Parathyroid adenoma (tissue), 2 donors: Measurements from ENCODE around the gene SLC4A11.

ENCODE experiments used
- H2AFZ ChIP-seq: fragments of 300-600 bp; sonication (generic); one replicate; pipeline ENCODE4 v1.7.0; 2017; ENCODE audit warnings: antibody characterized with exemption, mild to moderate bottlenecking
- H3K27ac ChIP-seq: fragments of 300-600 bp; sonication (generic); one replicate; pipeline ENCODE4 v1.7.0; 2017
- H3K27me3 ChIP-seq: fragments of 300-600 bp; sonication (generic); one replicate; pipeline ENCODE4 v1.7.0; 2017; ENCODE audit warnings: low read length; ENCODE audit not compliant: control insufficient read depth, insufficient read depth
- H3K36me3 ChIP-seq: fragments of 300-600 bp; sonication (generic); one replicate; pipeline ENCODE4 v1.7.0; 2017; ENCODE audit warnings: low read length; ENCODE audit not compliant: control insufficient read depth, insufficient read depth
- H3K4me1 ChIP-seq: fragments of 300-600 bp; sonication (generic); one replicate; pipeline ENCODE4 v1.7.0; 2017; ENCODE audit warnings: control low read depth
- H3K4me2 ChIP-seq: fragments of 300-600 bp; sonication (generic); one replicate; pipeline ENCODE4 v1.7.0; 2017; ENCODE audit warnings: low read length
- H3K4me3 ChIP-seq: fragments of 300-600 bp; sonication (generic); one replicate; pipeline ENCODE4 v1.7.0; 2017; ENCODE audit warnings: low read depth, low read length
- H3K79me2 ChIP-seq: fragments of 300-600 bp; sonication (generic); one replicate; pipeline ENCODE4 v1.7.0; 2017; ENCODE audit warnings: control low read depth
- H3K9ac ChIP-seq: fragments of 300-600 bp; sonication (generic); one replicate; pipeline ENCODE4 v1.7.0; 2017; ENCODE audit warnings: mild to moderate bottlenecking
- H3K9me3 ChIP-seq: fragments of 300-600 bp; sonication (generic); one replicate; pipeline ENCODE4 v1.7.0; 2017; ENCODE audit warnings: low read length; ENCODE audit not compliant: control insufficient read depth
- CTCF ChIP-seq: fragments of 300-600 bp; sonication (generic); IDR thresholded peaks from one replicate; pipeline ENCODE4 v1.7.0; 2017; ENCODE audit warnings: antibody characterized with exemption, mild to moderate bottlenecking
- donor health status: primary hyperparathyroidism.

The SLC4A11 gene

DNA sequence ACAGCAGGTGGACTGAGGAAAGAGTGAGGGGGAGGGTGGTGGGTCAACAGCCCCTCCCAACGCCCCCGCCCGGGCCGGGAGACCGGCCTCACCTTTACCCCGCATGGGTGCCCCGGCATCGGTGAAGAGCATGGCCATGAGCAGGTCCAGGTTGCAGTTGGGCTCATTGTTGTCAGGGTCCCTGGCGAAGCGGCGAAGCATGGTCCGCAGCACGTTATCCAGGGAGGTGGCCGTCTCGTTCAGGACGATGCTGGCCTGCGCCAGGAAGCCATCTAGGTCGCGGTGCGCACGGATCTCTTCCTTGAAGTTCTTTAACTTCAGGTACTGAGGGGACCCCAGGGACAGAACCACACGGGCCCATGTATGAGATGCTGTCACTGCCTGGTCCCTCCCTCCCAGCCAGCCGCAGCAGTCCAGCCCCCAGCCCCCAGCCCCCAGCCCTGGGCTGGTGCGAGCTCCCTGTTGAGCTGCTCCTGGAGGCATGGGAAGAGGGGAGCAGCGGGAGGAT is 4.9 kb downstream of the SLC4A11 start:
- no peak for TF ChIP-seq CTCF
- no peaks in the 10 kb centered on the region for H3K27me3 ChIP-seq

GRCh38 chr20:3233131-3233990 is 5.6 kb downstream of the SLC4A11 start:
- H3K4me2 ChIP-seq: no peak overlapping the region
- H3K9me3 ChIP-seq: no peaks in the 10 kb centered on the region
- H3K27me3 ChIP-seq: no peaks in the 10 kb centered on the region
- H3K4me3 ChIP-seq: no peak overlapping the region
- no peak for TF ChIP-seq CTCF
- H2AFZ ChIP-seq: no peak overlapping the region
- H3K27ac ChIP-seq: no peak overlapping the region
- no peaks in the 10 kb centered on the region for H3K36me3 ChIP-seq
- no peaks in the 10 kb centered on the region for H3K79me2 ChIP-seq
- H3K9ac ChIP-seq: no peak overlapping the region
- no peaks in the 10 kb centered on the region for H3K4me1 ChIP-seq

More for the DNA sequence above, 4.9 kb downstream of the SLC4A11 start:
- Histone ChIP-seq H3K9me3 (no peaks in the 10 kb centered on the region), H3K36me3 (no peaks in the 10 kb centered on the region), H3K27ac (no peak overlapping the region), H3K4me2 (no peak overlapping the region), H2AFZ (no peak overlapping the region), H3K79me2 (no peaks in the 10 kb centered on the region), H3K4me3 (no peak overlapping the region), H3K9ac (no peak overlapping the region), H3K4me1 (no peaks in the 10 kb centered on the region)

GRCh38 chr20:3231889-3232588 is 7.0 kb downstream of the SLC4A11 start:
- Histone ChIP-seq H3K27me3 (no peaks in the 10 kb centered on the region), H3K79me2 (no peaks in the 10 kb centered on the region), H3K4me3 (no peak overlapping the region), H2AFZ (no peak overlapping the region), H3K9ac (no peak overlapping the region), H3K36me3 (no peaks in the 10 kb centered on the region), H3K9me3 (no peaks in the 10 kb centered on the region), H3K27ac (no peak overlapping the region), H3K4me2 (no peak overlapping the region), H3K4me1 (no peaks in the 10 kb centered on the region)
- no peak for TF ChIP-seq CTCF

GRCh38 chr20:3231116-3231515 is 7.9 kb downstream of the SLC4A11 start:
- TF ChIP-seq CTCF: no peak
- no peak overlapping the region for H2AFZ ChIP-seq
- no peak overlapping the region for H3K9ac ChIP-seq
- no peak overlapping the region for H3K4me3 ChIP-seq
- H3K4me1 ChIP-seq: no peaks in the 10 kb centered on the region
- H3K27ac ChIP-seq: no peak overlapping the region
- no peaks in the 10 kb centered on the region for H3K79me2 ChIP-seq
- H3K4me2 ChIP-seq: no peak overlapping the region
- H3K9me3 ChIP-seq: no peaks in the 10 kb centered on the region
- no peaks in the 10 kb centered on the region for H3K36me3 ChIP-seq
- no peaks in the 10 kb centered on the region for H3K27me3 ChIP-seq
